Central memory CD8-positive, alpha-beta T cell (primary cell): Measurements from ENCODE around the gene MCF2L.

Experiments used
- ATAC-seq: fragments of 150-1000 bp; cut with Tn5 transposase; replicated peaks from 2 replicates; pipeline ENCODE4 v1.10.0; 2022; ENCODE audit warnings: mild to moderate bottlenecking, moderate FRiP score, moderate number of reproducible peaks; ENCODE audit not compliant: poor library complexity, severe bottlenecking; ENCODE audit errors: extremely low read depth
- DNase-seq, 2 donors: peaks; one replicate each; pipeline ENCODE4 v3.0.0; 2021; ENCODE audit warnings: low spot score in 2 of 2
- H3K27ac Mint-ChIP-seq: one replicate; pipeline ENCODE4 v1.8.0; 2022; ENCODE audit warnings: low read depth, mild to moderate bottlenecking, moderate library complexity, mixed read lengths
- H3K27me3 Mint-ChIP-seq: one replicate; pipeline ENCODE4 v1.8.0; 2022; ENCODE audit warnings: mixed read lengths
- H3K36me3 Mint-ChIP-seq: one replicate; pipeline ENCODE4 v1.8.0; 2022; ENCODE audit warnings: mild to moderate bottlenecking, moderate library complexity, mixed read lengths; ENCODE audit not compliant: insufficient read depth
- H3K4me1 Mint-ChIP-seq: one replicate; pipeline ENCODE4 v1.8.0; 2022; ENCODE audit warnings: mixed read lengths
- H3K4me3 Mint-ChIP-seq: one replicate; pipeline ENCODE4 v1.8.0; 2022; ENCODE audit warnings: mild to moderate bottlenecking, moderate library complexity, mixed read lengths
- H3K9me3 Mint-ChIP-seq: one replicate; pipeline ENCODE4 v1.8.0; 2022; ENCODE audit warnings: mixed read lengths

MCF2L gene

DNA sequence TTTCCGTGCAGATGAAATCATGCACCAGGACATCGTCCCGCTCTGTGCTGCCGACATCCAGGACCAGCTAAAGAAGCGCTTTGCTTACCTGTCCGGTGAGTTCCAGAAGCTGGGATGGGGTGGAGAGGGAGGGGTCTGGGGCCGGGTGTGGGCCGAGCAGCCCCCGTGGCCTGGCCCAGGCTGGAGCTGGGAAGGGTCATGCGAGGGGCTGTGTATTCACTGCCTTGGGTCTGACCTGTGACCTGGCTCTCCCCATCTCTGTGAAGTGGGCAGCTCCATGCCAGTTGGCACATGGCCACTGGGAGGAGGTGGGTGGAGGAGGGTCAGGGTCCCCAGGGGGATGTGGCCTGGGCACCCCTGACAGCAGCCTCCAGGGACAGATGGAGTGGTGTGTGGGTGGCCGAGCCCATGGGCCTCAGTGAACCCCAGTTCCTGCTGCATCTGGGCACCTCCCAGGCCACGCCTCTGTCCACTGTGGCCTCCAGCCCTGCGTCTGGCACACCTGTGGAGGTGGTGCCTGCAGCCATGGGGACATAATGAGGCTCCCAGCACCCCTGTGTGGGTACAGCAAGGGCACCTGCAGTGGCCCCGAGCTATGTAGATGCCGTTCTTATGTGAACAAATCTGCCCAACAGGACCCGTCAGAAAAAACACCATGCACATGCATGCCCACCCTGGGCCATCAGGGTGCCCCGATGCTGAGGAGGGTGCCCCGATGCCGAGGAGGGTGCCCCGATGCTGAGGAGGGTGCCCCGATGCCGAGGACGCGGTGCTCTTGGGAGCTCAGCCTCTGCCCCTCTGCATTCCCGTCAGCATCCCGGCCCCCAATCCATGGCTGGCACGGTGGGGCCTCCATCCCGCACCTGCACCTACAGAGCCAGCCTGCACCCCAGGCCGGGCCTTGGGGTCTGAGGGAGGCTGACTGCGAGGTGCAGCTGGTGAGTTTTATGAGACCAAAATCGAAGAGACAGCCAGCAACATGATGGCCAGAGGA, 46.0 kb downstream of the MCF2L start:
- Mint-ChIP-seq H3K4me3 (no peak overlapping the region), H3K27me3 (no peaks in the 10 kb centered on the region), H3K27ac (no peak overlapping the region), H3K36me3 (peaks cover 3% of the 10 kb centered on the region), H3K9me3 (no peaks in the 10 kb centered on the region), H3K4me1 (peaks cover 6% of the 10 kb centered on the region)
- ATAC-seq (no peak), DNase-seq (no peak)

DNA sequence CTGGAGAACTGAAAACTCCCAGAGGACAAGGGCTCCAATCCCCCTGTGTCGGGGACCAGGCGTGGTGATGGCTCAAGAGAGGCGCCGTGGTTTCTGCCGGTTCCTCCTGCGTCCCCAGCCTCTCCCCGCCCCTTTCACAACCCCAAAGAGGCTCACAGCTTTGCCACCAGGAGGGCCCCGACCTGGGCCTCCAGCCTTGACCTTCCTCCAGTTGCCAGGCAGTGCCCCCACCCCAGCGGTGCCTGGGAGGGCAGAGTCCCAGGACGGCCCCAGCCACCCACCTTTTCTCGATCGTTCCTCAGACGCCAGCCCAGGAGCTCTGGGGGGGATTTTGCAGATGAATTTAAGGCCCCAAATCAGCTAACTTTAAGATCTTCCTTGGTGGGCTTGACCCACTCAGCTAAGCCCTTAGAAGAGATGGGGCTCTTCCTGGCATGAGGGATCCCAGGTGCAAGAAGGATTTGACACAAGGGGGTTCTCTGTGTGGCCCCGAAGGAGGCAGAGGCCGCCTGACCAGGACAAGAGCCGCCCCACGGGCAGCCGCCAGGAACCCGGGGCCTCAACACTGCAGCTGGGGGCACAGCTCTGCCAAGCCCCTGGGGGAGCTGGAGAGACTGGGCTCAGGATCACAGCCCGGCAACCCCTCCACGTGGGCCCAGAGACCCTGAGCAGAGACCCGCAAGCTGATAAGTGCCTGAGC, 47.0 kb downstream of the MCF2L start:
- DNase-seq (no peak), ATAC-seq (no peak)
- Mint-ChIP-seq H3K27ac (no peak overlapping the region), H3K27me3 (no peaks in the 10 kb centered on the region), H3K4me3 (no peak overlapping the region), H3K4me1 (peaks cover 5% of the 10 kb centered on the region), H3K36me3 (peaks cover 3% of the 10 kb centered on the region), H3K9me3 (no peaks in the 10 kb centered on the region)

DNA sequence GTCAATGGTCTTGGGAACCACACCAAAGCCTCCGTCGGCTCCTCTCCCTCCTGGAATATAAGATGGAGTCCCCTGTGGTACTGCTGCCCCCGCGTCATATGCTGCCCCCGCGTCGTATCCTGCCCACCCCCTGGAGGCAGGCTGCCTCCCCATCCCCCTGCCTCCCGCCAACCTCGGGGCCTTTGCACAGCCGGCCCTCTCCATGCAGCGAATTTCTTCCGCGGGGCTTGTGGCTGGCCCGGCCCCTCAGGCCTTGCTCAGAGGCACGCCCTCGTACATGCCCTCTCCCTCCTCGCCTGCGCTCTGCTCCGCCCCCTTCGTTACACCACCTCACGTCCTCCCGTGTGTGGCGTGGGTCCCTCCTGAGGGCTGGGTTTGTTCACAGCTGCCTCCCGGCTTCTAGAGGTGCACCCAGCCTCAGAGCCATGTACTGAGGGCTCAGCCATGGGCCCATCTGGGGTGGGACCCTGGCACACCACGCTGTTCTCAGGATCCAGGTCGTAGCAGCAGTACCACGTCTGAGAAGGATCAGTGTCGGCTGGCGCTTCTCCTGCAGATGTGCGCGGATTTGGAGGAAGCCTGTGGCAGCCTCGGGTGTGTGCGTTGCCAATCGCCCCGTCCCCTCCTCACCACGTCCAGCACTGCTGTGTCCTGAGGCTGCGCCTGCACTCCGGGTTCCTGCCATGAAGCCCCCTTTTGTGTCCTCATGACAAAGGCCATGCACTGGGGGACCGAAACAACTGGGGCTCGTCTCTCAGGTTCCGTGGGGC, 47.7 kb downstream of the MCF2L start:
- DNase-seq (no peak), ATAC-seq (no peak)
- Mint-ChIP-seq H3K4me1 (no peaks in the 10 kb centered on the region), H3K36me3 (peaks cover 3% of the 10 kb centered on the region), H3K27me3 (no peaks in the 10 kb centered on the region), H3K4me3 (no peak overlapping the region), H3K9me3 (no peaks in the 10 kb centered on the region), H3K27ac (no peak overlapping the region)

DNA sequence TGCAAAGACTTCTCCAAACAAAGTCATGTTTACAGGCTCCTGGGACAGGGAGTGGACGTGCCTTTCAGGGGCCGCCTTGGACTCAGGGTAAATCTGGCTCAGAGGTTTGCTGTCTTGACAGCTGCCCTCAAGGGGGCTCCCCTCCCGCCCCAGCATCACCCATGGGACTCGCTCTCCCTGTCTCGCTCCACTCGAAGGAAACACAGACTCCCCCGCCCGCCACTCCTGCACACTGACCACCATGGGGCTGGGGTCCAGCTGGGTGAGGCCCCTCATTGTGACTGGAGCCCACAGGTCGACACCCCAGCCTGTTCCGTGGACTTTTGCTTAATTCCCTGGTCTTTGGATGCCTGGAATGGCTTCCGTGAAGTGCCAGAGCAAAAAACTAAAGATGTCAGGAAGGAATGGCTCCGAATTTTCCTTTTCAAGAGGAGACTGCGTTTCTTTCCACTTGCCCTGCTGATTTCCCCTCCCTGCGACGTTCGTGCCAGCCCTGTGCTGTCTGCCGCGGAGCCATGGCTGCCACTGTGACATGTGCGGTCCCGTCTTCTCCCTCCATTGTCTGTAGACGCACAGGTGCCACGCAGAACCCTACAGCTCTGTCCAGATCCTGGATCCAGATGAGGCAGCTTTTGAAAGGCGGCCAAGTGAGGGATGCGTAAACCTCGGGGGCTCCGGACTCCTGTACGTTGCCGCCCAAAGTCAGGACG, 48.6 kb downstream of the MCF2L start:
- H3K27ac Mint-ChIP-seq, result no peak overlapping the region
- H3K4me1 Mint-ChIP-seq, result no peaks in the 10 kb centered on the region
- H3K27me3 Mint-ChIP-seq, result no peaks in the 10 kb centered on the region
- no peak overlapping the region for H3K4me3 Mint-ChIP-seq
- H3K36me3 Mint-ChIP-seq, result peaks cover 3% of the 10 kb centered on the region
- no peak for ATAC-seq
- no peaks in the 10 kb centered on the region for H3K9me3 Mint-ChIP-seq
- DNase-seq, result no peak

DNA sequence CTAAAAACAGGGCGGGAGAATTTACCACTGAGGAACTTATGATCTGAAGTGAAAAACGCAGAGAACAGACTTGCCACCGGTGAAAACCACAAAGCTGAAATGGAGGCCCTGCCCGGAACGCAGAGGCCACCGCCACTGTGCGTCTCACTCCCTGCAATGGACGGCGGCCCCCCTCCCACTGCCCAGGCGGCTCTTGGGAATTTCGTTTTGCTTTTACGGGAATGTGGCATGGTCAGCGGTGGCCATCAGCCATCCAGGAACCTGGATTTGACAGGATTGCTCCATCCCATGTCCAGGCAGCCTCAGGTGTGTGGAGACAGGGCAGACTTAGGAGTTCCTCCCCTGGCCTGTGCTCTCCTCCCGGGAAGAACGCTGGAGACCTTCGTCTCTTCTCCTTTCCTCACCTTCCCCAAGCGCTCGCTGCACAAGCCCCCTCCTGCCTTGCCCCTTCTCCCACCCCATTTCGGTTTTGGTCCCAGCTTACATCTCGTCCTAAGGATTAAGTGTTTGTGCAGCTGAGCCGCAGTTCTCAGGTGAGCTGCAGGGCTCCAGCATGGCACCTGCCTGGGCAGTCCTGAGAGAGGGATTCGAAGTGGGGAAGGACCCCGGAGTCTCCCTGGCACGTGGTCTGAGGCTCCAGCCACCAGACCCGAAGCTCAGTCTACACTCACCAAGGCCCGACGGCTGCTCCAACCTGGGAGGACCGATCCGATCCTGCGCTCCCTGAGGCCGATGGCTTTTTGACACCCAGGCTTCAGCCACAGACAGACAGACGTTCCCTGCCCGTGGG, 49.9 kb downstream of the MCF2L start:
- DNase-seq, result no peak
- Mint-ChIP-seq H3K36me3 (peaks cover 5% of the 10 kb centered on the region), H3K9me3 (no peaks in the 10 kb centered on the region), H3K4me1 (no peaks in the 10 kb centered on the region), H3K27ac (no peak overlapping the region), H3K4me3 (no peak overlapping the region), H3K27me3 (no peaks in the 10 kb centered on the region)
- no peak for ATAC-seq

DNA sequence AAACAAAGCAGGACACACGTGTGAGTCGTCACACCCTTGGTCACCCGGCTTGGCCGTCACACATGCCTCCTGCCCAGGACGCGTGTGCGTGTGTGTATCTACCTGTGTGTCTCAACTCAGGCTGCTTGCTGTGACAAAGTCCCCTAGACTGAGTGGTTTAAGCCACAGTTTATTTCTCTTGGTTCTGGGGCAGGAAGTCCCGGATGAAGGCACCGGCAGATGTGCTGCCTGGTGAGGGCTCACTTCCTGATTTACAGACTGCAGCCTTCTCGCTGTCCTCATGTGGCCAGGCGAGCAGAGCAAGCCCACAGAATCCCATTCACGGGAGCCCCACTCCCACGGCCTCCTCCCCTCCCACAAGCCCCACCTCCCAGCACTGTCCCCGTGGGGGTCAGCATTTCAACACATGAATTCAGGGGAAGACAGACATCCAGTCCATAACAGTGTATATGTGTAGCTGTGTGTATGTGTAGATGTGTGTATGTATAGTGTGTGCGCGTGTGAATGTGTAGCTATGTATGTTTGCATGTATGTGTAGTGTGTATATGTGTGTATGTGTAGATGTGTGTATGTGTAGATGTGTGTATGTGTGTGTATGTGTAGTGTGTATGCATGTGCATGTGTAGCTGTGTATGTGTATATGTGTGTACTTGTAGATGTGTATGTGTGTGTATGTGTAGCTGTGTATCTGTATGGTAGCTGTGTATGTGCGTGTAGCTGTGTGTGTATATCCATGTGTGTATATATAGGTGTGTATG, 51.5 kb downstream of the MCF2L start:
- DNase-seq (no peak), ATAC-seq (no peak)
- no peaks in the 10 kb centered on the region for H3K4me1 Mint-ChIP-seq
- peaks cover 5% of the 10 kb centered on the region for H3K36me3 Mint-ChIP-seq
- H3K4me3 Mint-ChIP-seq, result no peak overlapping the region
- H3K27me3 Mint-ChIP-seq, result no peaks in the 10 kb centered on the region
- no peaks in the 10 kb centered on the region for H3K9me3 Mint-ChIP-seq
- H3K27ac Mint-ChIP-seq, result no peak overlapping the region

DNA sequence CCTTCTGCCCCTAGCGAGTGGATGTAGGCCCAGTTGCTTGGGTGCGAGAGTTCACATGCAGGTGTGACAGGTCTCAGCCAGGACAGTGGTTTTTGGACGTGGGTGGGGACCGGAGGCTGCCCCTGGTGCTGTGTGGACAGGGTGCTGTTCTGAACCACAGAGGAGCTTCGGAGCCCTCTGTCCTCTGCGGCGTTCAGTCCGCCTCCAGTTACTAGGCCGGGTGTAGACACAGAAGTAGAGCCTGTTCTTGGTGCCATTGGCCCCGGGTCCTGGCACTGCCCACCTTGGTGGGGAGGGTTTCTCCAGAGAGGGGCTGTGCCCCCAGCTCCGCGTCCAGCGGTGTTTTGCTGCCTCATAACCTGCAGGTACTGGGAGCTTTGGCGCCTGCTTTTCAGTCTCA, 52.4 kb downstream of the MCF2L start:
- ATAC-seq, result no peak

DNA sequence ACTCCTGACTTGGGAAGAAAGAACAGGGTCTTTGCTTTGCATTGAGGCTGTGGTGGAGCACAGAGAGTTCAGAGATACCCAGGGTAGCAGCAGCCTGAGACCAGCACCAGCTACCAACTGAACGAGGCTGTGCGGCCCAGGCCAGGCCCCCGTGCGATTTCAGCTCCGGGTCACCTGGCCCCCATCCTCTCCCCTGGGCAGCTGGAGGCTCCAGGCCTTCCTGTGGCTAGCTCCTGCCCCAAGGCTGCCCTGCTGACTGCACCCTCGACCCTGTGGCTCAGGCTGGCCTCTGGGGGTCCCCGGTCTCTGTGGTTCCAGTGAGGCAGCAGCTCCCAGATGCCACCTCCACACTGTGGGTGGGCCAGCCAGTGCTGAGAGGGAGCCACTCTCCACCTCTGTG, 52.8 kb downstream of the MCF2L start:
- H3K36me3 Mint-ChIP-seq, result peaks cover 5% of the 10 kb centered on the region
- ATAC-seq, result no peak
- no peak overlapping the region for H3K27ac Mint-ChIP-seq
- H3K27me3 Mint-ChIP-seq, result no peaks in the 10 kb centered on the region
- no peaks in the 10 kb centered on the region for H3K4me1 Mint-ChIP-seq
- no peak for DNase-seq
- no peaks in the 10 kb centered on the region for H3K9me3 Mint-ChIP-seq
- H3K4me3 Mint-ChIP-seq, result no peak overlapping the region

More for the DNA sequence above, 52.4 kb downstream of the MCF2L start:
- H3K4me3 Mint-ChIP-seq, result no peak overlapping the region
- no peaks in the 10 kb centered on the region for H3K4me1 Mint-ChIP-seq
- DNase-seq, result no peak
- H3K9me3 Mint-ChIP-seq, result no peaks in the 10 kb centered on the region
- H3K27me3 Mint-ChIP-seq, result no peaks in the 10 kb centered on the region
- no peak overlapping the region for H3K27ac Mint-ChIP-seq
- H3K36me3 Mint-ChIP-seq, result peaks cover 5% of the 10 kb centered on the region

DNA sequence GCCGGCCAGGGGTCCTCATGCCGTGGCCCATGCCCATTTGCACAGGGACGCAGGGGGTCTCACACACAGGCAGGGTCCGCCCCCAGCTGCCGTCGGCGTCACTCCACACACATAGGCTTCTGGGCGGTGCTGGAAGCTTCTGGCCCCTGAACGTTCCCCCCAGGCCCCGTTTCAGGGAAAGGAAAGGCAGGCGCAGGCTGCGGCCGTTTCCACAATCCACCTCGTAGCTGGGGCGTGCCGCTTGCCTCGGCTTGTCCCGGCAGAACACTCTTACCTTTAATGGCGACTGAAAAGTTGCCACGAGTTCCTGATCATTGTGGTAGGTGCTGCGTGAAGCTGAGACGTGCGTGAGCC, 53.4 kb downstream of the MCF2L start:
- H3K36me3 Mint-ChIP-seq, result peaks cover 5% of the 10 kb centered on the region
- no peak for ATAC-seq
- H3K4me3 Mint-ChIP-seq, result no peak overlapping the region
- H3K27ac Mint-ChIP-seq, result no peak overlapping the region
- no peaks in the 10 kb centered on the region for H3K27me3 Mint-ChIP-seq
- H3K9me3 Mint-ChIP-seq, result no peaks in the 10 kb centered on the region
- no peaks in the 10 kb centered on the region for H3K4me1 Mint-ChIP-seq
- DNase-seq, result no peak

DNA sequence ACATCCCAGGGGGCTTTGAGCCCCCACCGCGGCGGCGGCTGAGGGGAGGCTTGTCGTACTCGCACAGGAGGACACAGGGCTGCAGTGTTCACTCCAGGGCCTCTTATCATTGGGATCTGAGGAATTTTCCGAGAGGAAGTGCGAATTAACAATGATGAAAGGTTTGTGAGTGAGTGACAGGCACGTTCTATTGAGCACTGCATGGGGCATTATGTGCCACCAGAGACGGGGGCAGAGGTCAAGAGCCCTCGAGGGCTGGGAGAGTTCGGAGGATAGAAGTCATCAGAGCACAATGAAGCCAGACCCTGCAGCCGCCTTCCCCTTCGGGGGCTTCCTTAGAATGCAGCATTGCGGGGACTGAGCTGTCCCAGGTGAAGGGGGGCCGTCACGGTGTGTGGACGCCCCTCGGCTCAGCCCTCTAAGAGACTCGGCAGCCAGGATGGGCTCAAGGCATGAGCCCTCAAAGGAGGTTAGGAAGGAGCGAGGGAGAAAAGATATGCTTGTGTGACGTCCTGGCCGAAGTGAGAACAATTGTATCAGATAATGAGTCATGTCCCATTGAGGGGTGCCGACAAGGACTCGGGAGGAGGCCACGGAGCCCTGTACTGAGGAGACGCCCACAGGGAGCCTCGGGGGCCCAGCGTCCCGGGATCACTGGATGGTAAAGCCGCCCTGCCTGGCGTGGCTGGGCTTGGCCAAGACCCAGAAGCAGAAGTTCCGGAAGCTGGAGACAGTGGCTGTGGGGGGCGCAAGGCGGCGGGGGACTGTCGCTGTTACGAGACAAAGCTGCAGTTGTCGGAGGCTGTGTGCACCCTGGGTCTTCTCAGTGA, 53.9 kb downstream of the MCF2L start:
- ATAC-seq (no peak), DNase-seq (no peak)
- Mint-ChIP-seq H3K27me3 (no peaks in the 10 kb centered on the region), H3K36me3 (peaks cover 3% of the 10 kb centered on the region), H3K4me3 (no peak overlapping the region), H3K4me1 (no peaks in the 10 kb centered on the region), H3K9me3 (no peaks in the 10 kb centered on the region), H3K27ac (no peak overlapping the region)
